ENCODE measurements around the gene ADIPOR2.
"Not testable (repeated sequence)": the region's sequence is repeated elsewhere in the genome, so short reads cannot be mapped to it uniquely, and the experiment has no call there.

DNA sequence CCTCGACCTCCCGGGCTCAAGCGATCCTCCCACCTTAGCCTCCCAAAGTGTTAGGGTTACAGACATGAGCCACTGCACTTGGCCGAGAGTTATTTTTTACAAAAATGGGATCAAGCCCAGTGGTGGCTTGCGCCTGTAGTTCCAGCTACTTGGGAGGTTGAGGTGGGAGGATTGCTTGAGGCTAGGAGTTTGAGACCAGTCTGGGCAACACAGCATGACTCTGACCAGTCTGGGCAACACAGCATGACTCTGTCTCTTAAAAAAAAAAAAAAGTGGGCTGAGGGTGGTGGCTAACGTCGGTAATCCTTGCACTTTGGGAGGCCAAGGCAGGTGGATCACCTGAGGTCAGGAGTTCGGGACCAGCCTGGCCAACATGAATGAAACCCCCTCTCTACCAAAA, 4.2 kb downstream of the ADIPOR2 start:
- not testable (repeated sequence) for TF ChIP-seq EP300, POLR2A, POLR2AphosphoS5 (IDR thresholded peaks at IDR 0.05)

All from stomach (tissue), 4 donors.